OCI-LY3 (cell line): ENCODE measurements around the gene CDK19.

Experiments
- H2AFZ ChIP-seq: fragments of 200-600, 300-600 bp; shearing (Covaris generic); 2 replicates; pipeline ENCODE4 v1.6.0; 2014; ENCODE audit warnings: antibody characterized with exemption, low read depth, low read length
- H3K27ac ChIP-seq: fragments of 200-600, 300-600 bp; sonication (generic); 2 replicates; pipeline ENCODE4 v1.5.1; 2014; ENCODE audit warnings: mild to moderate bottlenecking, low read length, moderate library complexity, mixed read lengths
- H3K27me3 ChIP-seq: fragments of 200-600, 300-600 bp; sonication (generic); 2 replicates; pipeline ENCODE4 v1.6.1; 2014; ENCODE audit warnings: low read depth, low read length, mixed read lengths
- H3K36me3 ChIP-seq: fragments of 200-600, 300-600 bp; sonication (generic); replicated peaks from 2 replicates; pipeline ENCODE3; 2014; ENCODE audit warnings: low read depth, low read length, mixed read lengths
- H3K4me1 ChIP-seq: fragments of 300-600, 200-600 bp; sonication (generic); 2 replicates; pipeline ENCODE4 v1.6.1; 2014; ENCODE audit warnings: low read length, mixed read lengths
- H3K4me2 ChIP-seq: fragments of 200-600, 300-600 bp; sonication (generic); 2 replicates; pipeline ENCODE4 v1.6.1; 2014; ENCODE audit warnings: low read length, mixed read lengths
- H3K4me3 ChIP-seq: fragments of 300-600, 200-600 bp; sonication (generic); 2 replicates; pipeline ENCODE4 v1.5.1; 2014; ENCODE audit warnings: antibody characterized with exemption, mild to moderate bottlenecking, low read length, moderate library complexity
- H3K79me2 ChIP-seq: fragments of 300-600, 200-600 bp; shearing (Covaris generic); 2 replicates; pipeline ENCODE4 v1.6.1; 2014; ENCODE audit warnings: mild to moderate bottlenecking, low read length, mixed read lengths
- H3K9ac ChIP-seq: fragments of 300-600, 200-600 bp; shearing (Covaris generic); 2 replicates; pipeline ENCODE4 v1.6.0; 2014; ENCODE audit warnings: mild to moderate bottlenecking, low read length, moderate library complexity
- H3K9me3 ChIP-seq: fragments of 200-600, 300-600 bp; shearing (Covaris generic); 2 replicates; pipeline ENCODE4 v1.6.1; 2014; ENCODE audit warnings: low read length, mixed read lengths; ENCODE audit not compliant: insufficient read depth
- H4K20me1 ChIP-seq: fragments of 200-600, 300-600 bp; sonication (generic); 2 replicates; pipeline ENCODE4 v1.6.1; 2016; ENCODE audit warnings: low read length, mixed read lengths; ENCODE audit not compliant: insufficient read depth
- EZH2phosphoT487 ChIP-seq: fragments of 200-600 bp; shearing (Covaris generic); IDR thresholded peaks from 2 replicates; pipeline ENCODE4 v1.6.1; 2018; ENCODE audit warnings: antibody characterized with exemption, mixed run types, low read depth
- TF ChIP-seq, protein P1 (sequence below): fragments of 200-600, 300-600 bp; sonication (generic); IDR thresholded peaks from 2 replicates; pipeline ENCODE4 v1.5.1; 2014; ENCODE audit warnings: antibody characterized with exemption, low read length, low read depth

CDK19 gene

GRCh38 chr6:110681543-110682459, 133.5 kb downstream of the CDK19 start:
- no peak overlapping the region for H3K4me3 ChIP-seq
- no peak overlapping the region for H3K27ac ChIP-seq

DNA sequence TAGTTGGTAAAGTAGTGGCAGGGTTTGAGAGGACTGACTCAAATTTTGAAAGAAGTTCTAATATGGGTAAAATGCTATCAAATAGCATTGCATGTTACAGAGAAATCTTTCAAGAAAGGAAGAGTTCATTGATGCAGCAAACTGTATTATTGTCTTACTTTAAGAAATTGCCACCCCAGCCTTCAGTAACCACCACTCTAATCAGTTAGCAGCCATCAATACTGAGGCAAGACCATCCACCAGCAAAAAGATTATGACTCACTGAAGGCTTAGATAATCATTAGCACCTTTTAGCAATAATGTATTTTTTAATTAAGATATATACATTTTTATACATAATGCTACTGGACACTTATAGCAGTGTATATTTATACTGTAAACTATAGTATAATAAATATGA, 138.9 kb downstream of the CDK19 start:
- H3K4me1 ChIP-seq: 0 out of 2 replicates have a peak, but pooled peaks cover 3% of the 10 kb centered on the region
- no peaks in the 10 kb centered on the region for H3K27me3 ChIP-seq
- H3K9me3 ChIP-seq: no peaks in the 10 kb centered on the region
- no peak overlapping the region for H3K4me2 ChIP-seq
- H3K27ac ChIP-seq: no peak overlapping the region
- H3K36me3 ChIP-seq: no peaks in the 10 kb centered on the region
- TF ChIP-seq, protein P1, sequence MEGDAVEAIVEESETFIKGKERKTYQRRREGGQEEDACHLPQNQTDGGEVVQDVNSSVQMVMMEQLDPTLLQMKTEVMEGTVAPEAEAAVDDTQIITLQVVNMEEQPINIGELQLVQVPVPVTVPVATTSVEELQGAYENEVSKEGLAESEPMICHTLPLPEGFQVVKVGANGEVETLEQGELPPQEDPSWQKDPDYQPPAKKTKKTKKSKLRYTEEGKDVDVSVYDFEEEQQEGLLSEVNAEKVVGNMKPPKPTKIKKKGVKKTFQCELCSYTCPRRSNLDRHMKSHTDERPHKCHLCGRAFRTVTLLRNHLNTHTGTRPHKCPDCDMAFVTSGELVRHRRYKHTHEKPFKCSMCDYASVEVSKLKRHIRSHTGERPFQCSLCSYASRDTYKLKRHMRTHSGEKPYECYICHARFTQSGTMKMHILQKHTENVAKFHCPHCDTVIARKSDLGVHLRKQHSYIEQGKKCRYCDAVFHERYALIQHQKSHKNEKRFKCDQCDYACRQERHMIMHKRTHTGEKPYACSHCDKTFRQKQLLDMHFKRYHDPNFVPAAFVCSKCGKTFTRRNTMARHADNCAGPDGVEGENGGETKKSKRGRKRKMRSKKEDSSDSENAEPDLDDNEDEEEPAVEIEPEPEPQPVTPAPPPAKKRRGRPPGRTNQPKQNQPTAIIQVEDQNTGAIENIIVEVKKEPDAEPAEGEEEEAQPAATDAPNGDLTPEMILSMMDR: no peak
- TF ChIP-seq EZH2phosphoT487: no peak
- H3K9ac ChIP-seq: no peak overlapping the region
- no peak overlapping the region for H3K4me3 ChIP-seq
- no peaks in the 10 kb centered on the region for H4K20me1 ChIP-seq
- no peak overlapping the region for H2AFZ ChIP-seq
- H3K79me2 ChIP-seq: no peaks in the 10 kb centered on the region

More at GRCh38 chr6:110681543-110682459, 133.5 kb downstream of the CDK19 start:
- Histone ChIP-seq H4K20me1 (no peaks in the 10 kb centered on the region), H3K4me2 (no peak overlapping the region), H3K9me3 (no peaks in the 10 kb centered on the region), H3K79me2 (no peaks in the 10 kb centered on the region), H3K36me3 (no peaks in the 10 kb centered on the region), H3K9ac (no peak overlapping the region), H2AFZ (no peak overlapping the region), H3K27me3 (no peaks in the 10 kb centered on the region), H3K4me1 (peaks cover 5% of the 10 kb centered on the region; the same call in 1 of the 2 replicates)
- TF ChIP-seq EZH2phosphoT487: no peak
- TF ChIP-seq, protein P1: no peak

DNA sequence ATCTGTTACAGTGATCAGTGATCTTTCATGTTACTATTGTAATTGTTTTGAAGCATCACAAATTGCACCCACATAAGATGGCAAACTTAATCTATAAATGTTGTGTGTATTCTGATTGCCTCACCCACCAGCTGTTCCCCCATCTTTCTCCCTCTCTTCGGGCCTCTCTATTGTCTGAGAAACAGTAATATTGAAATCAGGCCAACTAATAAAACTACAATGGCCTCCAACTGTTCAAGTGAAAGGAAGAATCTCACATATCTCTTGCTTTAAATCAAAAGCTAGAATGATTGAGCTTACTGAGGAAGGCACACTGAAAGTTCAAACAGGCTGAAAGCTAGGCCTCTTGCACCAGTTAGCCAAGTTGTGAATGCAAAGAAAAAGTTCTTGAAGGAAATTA, 141.2 kb downstream of the CDK19 start:
- no peak overlapping the region for H3K27ac ChIP-seq

DNA sequence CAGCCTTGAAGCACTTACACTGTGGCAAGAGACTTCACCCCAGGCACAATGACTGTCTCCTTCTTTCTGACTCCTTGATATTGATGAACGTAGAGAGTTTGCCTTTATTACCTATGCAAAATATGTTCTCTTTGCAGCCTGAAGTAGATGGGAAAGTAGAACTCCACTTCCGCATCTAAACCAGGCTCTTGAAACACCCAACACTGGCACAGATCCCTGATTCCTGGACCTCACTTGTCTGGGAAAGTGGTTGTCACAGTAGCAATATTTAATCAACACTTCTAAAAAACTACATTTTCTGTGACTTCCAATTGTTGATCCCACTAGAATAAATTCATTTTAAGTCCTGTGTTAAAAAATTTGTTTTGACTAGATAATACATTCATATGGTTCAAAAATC, 143.1 kb downstream of the CDK19 start:
- Histone ChIP-seq H3K4me1 (0 out of 2 replicates have a peak, but pooled peaks cover 3% of the 10 kb centered on the region), H3K27ac (no peak overlapping the region), H3K4me3 (no peak overlapping the region), H3K9ac (no peak overlapping the region), H3K36me3 (no peaks in the 10 kb centered on the region), H3K4me2 (no peak overlapping the region), H4K20me1 (no peaks in the 10 kb centered on the region), H3K9me3 (no peaks in the 10 kb centered on the region), H3K79me2 (no peaks in the 10 kb centered on the region), H3K27me3 (no peaks in the 10 kb centered on the region), H2AFZ (no peak overlapping the region)
- TF ChIP-seq, protein P1: no peak

More for the DNA sequence above, 141.2 kb downstream of the CDK19 start:
- Histone ChIP-seq H3K9me3 (no peaks in the 10 kb centered on the region), H3K36me3 (no peaks in the 10 kb centered on the region), H3K4me3 (no peak overlapping the region), H3K4me1 (0 out of 2 replicates have a peak, but pooled peaks cover 3% of the 10 kb centered on the region), H3K9ac (no peak overlapping the region), H4K20me1 (no peaks in the 10 kb centered on the region), H3K27me3 (no peaks in the 10 kb centered on the region), H3K79me2 (no peaks in the 10 kb centered on the region), H3K4me2 (no peak overlapping the region), H2AFZ (no peak overlapping the region)
- TF ChIP-seq EZH2phosphoT487: no peak
- TF ChIP-seq, protein P1: no peak
